ENCODE data around the gene HECTD4.

The HECTD4 gene

DNA sequence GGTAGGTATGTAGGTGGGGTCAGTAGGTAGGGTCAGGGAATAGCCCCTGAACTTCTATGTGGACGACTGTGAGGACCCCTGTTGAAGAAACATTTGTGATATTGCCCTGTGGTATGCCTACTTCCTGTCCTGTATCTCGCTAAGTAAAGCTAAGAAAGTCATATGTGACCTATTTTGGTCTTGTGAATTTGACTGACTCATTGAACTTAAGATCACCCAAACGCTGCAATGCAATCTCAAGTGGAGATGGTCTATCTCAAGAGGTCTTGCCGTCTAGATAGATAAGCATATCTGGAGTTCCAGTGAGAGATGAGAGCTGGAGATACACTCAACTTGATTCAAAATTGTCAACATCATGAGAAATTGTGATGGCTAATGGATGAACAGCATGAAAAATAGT, 183.1 kb downstream of the HECTD4 start:
- no peak for DNase-seq

DNA sequence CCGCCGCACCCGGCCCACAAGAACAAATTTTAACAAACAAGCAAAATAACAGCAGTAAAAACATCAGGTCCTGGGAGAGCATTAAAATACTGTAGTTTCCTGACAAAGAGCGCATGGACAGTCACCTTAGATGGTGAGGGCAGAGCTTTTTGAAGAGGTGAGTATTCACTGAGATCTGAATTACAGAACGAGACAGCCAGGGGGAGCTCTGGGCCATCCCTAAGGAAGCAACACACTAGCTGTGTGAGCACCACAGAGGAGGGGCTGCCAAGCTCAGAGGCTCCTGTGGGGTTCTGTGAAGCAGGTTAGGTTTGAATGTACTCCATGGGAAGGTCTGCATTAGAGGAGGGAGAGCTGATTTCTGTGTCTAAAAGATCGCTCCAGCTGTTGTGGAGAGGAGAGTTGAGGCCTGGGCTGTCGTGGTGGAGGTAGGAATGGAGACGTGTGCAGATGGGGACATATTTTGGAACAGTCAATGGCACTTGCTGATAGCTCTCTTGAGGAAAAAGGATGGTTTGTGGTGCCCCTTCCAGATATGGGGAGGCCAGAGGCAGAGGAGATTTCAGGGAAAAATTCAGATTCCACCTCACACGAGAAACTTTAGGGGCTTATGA, 184.0 kb downstream of the HECTD4 start:
- peak; percentile 61 for DNase-seq

DNA sequence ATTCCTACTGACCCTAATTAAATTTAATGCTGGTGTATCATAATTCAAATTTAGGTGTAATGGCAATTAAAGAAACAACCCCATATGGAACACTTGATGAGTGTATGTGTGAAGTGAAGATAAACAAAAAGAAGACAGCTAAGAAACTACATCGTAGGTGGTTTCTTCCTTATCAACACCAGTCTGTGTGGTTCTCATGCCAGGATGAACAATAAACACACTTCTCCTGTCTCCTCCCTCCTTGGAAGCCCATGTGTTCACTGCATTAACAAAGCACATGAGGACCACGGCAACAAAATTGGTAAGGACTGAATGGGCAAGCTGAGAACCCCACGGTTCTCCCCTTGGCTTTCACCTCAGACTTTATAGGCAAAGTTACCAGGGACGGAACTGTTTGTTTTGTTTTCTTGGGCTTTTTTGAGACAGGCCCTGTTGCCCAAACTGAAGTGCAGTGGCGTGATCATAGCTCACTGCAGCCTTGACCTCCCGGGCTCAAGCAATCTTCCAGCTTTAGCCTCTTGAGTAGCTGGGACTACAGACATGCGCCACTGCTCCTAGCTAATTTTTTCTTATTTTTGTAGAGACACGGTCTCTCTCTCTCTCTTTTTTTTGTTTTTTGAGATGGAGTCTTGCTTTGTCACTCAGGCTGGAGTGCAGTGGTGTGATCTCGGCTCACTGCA, 185.9 kb downstream of the HECTD4 start:
- DNase-seq = no peak

DNA sequence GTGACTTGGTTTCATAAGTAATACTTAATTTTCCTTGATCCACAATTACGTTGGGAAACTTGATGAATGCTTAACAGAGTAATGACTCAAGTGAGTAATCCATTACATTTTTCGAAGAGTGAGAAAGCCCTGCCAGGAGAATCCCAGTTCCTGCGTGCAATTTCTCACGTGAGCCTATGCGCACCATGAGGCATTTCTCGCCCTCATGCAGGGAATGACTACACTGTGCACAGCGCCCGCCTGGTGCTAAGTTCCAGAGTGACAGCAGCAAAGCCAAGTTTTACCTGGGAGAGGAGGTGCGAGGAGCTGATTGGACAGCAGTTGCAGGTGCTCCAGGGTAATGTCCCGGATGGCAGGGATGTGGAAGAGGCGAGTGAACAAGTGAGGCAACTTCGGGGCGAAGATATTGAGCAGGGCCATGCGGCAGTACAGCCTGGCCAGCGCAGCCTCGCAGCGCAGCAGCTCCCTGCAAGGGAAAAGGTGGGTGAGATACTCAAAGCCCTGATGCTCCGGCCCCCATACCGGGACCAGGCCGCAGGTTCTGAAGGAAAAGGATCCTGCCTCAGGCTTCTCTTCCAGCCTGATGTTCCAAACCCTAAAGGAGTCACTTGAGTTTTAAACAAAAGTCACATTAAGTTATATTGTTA, 187.5 kb downstream of the HECTD4 start:
- no peak for DNase-seq

DNA sequence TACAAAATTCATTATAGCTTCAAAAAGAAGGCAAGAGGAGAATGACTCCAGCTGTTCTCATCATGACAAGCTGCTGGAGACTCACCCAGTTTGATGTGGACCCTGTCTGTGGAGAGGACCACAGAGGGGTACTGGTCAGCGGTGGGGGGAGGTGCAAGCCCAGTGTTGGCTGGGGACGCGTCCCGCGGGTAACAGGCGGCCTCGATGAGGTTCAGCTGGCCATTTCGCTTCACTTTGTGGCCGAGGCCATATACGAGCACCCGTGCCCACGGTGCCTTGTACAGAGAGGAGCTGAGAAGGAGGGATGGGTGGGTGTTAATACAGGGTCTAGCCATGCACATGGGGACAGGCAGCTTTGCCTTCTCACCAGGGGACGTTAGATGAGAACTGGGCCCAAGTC, 189.8 kb downstream of the HECTD4 start:
- no peak for DNase-seq

DNA sequence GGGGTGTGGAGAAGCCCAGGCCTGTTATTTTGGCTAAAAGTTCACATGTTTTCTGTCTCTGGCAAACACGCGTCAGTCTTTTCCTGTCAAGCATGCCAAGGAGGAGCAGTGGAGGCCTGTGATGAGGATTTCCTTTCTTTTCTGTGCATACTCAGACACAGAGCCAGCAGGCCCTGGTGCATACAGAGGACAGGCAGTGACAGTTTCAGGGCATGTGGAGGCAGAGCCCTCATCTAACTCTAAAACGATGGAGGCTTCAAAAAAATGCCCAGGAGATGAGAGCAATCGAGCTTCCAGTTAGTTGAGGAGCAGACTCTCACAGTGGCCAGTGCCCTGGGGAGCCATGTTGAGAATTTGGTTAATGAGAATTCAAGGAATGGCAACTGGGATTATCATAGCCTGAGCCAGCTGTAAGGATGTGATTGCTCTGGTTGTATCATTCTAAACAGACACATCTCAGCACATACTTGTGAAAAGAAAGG, 190.3 kb downstream of the HECTD4 start:
- no peak for DNase-seq

DNA sequence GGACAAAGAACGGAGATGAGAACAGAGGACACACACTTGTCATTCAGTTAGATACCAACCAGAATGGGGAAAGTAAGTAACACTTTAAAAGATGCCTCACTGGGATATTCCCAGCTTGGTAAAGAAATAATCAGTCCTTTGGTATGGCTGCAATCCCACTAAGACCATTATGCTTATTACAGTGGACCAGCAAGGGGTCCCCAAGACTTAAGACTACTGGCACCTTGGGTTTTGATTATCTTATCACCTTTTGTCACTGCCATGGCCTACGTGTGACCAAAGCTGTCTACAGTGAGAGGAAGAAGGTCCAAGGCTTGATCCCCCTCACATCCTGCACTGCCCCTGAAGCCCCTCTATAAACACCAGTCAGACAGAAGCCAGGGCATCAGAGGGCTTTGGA, 191.0 kb downstream of the HECTD4 start:
- DNase-seq = no peak

DNA sequence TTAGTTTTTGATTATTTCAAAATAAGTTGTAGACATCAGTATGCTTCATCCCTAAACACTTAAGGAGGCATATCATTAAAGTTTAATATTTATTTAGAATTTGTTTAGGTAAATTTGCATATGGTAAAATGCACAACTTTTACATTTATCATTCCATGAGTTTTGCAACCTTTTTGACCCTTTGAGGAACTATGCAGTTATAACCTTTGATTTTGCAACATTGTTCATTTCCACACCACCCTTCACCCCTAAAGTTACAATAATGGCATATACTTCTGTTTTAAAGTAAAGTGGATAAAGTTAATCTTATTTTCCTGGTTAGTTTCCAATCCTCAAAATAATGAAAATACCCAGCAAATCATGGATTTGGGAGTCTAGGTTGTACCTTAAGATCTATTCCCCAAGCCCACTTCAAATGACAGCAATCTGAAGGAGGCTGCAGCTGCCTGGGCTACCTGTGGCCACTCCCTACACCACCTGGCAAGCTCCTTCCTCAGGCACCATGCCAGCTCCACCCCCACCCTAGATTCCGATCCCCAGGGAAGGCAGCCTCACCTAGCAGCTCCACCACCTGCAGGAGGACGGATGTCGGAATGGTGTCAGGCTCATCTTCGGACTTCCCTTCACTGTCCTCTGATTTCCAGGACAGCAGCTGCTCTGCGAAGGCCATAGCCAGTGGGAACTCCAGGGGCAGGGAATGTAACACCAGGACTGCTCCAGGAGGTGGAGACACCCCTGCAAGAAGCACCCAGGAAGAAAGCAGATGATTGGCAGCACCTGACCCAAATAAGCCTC, 191.8 kb downstream of the HECTD4 start:
- DNase-seq = no peak

DNA sequence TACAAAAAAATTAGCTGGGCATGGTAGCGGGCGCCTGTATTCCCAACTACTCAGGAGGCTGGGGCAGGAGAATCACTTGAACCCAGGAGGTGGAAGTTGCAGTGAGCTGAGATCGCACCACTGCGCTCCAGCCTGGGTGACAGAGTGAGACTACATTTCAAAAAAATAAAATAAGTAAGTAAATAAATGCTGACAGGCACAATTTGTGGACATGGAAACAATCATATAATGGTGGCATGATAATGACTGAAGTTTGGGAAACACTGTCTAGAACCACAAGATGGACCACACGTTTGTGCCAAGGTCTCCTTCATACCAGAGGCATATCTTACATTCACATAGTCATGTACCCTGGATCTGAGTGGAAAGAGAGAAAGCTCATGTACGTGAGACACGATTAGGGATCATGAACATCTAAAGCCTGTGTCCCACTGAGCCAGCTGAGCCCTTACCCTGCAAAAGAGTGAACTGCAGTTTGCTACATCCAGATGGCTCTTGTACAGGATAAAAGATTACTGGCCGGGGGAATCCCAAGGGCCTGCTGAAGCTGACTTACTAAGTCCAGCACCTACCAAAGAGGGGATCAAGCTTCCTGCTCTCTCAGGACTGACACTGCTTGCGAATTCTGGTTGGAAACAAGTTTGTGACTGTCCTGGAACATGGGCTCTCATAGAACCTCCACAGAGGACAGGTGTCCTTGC, 194.0 kb downstream of the HECTD4 start:
- DNase-seq = no peak

DNA sequence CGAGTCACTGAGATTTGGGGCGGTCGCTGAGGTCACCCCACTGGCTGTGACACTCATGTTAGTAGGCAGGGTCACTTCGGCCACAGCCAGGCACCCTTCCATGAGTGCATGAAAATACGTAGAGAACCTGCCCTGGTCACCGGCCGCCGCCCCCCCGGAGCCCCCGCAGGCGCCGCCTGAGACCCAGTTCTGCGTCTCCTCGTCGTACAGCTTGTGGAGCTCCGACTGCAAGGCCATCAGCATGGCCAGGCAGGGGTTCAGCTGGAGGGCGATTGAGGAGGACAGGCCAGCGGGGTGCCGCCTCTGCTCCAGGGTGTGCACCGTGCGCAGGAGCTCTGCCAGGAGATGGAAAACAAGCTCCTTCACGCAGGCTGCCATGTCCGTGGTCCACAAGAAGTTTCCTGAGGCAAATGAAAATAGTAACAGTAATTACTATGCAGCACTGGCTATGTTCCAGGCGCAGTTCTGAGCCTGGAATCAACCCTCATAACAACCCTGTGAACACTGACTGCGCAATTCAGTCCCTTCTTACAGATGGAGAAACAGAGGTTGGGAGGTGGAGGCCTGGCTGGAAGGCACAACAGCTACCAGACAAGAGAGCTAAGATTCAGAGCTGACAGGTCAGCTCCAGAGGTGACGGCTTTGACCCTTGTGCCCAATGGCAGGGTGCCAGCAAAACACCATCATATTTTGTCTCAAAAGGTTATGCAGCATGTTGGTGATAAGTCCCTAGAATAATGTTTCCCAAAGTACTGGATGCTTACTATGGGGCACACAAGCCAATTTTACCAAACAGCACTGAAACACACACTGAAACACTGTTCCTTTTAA, 196.9 kb downstream of the HECTD4 start:
- no peak for DNase-seq

DNA sequence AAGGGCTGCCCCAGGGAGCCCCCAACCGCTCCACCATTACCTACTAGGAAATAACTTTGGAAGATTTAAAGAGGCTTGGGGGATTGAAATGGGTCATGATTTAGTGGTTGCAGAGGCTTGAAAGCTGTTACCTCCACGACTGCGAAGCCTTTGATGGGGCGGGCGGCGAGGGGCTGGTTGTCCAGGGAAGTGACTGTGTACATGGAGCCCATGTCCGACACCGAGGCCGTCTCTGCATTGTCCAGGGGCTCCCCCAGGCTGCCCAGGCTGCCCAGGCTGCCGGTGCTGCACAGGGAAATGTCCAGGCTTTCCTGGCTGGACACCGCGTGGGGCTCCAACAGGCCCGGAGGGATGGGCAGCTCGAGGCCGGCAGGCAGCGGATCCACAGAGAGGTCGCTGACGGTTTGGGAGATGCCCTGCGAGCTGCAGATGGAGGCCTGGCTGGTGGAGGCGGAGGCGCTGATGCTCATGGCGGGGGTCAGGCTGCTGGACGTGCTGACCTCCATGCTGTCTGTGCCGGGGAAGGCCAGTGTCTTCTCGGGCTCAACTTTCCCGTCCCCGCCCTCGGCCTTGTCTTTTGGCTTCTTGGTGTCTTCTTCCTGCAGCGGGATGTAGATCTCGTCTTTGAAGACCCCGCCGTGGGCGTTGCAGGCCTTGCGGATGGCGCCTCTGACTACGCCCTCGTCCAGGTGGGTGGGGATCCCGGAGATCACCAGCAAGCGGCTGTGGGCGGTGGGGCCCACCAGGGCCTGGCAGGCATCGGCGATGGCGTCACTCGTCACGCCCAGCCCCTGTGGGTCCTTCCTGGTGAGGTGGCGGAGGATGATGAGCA, 198.0 kb downstream of the HECTD4 start:
- DNase-seq = no peak

DNA sequence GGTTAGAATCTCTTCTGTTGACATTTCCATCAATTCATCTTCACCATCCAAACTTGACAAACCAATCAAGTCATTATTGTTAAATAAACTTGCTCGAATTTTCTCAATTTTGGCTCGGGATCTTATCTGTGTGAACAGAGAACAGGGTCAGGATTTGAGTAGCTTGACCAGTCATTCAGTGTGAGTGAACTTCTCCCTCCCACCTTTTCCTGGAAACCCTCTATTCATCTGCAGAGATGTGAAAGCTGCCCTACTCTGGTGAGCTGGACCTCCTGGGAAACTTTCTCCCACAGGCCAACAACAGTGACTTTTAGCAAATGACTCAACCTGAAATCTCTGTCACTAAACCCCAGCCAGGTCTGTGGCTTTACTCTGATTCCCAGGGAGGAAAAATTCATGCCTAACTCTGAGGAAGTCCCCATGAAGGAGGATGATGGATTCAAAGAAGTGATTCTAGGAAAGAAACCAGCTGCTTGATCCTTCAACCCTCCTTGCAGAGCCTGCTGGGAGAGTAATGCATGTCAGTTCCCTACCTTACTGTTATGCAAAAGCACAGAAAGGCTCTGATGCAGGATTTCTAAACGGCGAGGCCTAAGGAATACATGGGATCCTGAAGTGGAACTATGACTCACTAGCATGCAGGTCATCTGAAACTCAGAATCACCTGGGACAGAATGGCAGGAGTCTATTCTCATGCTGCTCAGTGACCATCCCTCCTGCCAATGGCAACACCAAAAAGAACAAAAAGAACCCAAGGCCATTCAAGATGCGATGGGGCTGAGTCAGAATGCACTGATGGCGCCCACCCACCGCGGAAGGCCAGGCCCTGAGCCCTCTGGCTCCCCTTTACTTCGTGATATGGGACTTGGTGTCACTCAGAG, 198.8 kb downstream of the HECTD4 start:
- peak; percentile 71 for DNase-seq

DNA sequence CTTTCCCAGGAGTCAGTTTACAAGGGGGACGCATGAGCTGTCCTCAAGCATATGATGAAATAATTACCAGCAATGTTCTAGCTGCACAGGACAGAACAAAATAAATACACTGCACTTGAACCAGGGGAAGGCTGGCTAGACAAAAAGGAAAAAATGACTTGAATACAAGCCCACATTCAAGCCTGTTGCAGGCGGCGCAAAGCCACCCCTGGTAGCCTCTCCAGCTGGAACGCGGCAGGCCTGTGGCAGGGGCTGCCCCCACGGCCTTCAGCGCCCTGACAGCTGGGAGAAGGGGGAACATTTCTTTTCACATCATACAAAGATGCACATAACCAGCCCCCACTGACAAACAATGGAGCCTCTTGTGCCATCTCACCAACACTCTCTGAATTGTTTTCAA, 199.7 kb downstream of the HECTD4 start:
- DNase-seq = no peak

DNA sequence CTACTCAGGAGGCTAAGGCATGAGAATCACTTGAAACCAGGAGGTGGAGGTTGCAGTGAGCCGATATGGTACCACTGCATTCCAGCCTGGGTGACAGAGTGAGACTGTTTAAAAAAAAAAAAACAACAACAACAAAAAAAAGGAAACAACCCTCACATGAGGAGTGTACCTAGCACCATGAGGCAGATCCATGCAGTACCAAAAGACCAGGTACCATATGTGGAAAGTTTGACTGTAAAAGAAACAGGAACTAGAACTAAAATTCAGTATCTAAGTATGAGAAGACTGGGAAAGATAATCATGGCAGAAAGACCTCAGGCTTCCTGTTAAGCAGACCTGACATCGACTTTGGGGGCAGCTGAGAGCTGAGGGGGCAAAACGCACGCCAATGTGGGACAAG, 201.8 kb downstream of the HECTD4 start:
- no peak for DNase-seq

DNA sequence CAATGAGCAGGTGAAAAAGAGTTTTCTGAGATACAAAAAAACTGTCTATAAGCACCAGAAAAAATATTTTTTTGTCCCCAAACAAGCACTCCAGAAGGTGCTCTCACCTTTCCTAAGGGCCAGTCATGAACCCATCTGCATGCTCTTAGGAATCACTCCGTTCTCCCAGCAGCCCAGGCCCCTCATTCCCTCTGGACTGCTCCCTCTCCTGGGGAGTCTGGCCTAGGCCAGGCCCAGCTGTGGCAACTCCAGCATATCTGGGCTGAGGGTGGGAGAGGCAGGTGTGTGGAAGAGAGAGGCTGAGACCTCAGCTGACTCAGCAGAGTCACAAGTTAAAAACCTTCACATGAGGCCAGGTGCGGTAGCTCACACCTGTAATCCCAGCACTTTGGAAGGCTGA, 202.3 kb downstream of the HECTD4 start:
- no peak for DNase-seq

DNA sequence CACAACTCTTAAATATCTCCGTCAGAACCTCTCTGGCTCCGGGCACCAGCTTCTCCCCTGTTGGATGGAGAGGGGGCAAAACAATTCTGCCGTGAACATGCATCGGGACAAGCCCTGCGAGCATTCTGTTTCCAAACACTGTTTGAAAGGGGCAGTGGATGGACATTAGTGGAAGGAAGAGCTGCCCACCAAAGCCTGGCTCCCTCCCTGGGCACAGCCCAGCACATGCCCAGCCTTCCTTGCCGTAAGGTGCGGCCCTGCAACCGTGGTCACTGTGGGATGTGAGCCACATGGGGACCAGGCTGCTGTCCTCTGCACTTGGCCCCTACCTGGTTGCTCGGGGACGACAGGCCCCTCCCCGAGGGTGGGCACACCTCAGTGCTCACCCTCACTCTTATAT, 202.9 kb downstream of the HECTD4 start:
- no peak for DNase-seq

DNA sequence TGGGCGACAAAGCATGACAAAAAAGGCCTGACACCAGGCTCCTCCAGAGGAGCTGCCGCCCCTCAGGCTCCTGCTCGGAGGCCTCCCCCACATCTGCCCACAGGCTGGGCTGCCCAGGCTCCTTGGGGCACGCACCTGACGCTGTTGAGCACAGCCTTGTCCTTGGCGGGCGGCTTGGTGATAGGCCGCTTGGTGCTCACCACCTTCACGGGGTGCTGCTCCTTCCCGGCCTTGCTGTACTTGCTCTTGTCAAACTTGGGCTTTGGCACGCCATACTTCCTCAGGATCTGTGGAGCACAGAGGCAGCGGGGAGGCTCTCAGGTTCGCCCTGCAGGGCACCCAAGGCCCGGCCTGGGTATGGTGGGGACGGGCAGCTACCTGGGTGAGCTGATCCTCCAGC, 203.4 kb downstream of the HECTD4 start:
- DNase-seq = no peak

DNA sequence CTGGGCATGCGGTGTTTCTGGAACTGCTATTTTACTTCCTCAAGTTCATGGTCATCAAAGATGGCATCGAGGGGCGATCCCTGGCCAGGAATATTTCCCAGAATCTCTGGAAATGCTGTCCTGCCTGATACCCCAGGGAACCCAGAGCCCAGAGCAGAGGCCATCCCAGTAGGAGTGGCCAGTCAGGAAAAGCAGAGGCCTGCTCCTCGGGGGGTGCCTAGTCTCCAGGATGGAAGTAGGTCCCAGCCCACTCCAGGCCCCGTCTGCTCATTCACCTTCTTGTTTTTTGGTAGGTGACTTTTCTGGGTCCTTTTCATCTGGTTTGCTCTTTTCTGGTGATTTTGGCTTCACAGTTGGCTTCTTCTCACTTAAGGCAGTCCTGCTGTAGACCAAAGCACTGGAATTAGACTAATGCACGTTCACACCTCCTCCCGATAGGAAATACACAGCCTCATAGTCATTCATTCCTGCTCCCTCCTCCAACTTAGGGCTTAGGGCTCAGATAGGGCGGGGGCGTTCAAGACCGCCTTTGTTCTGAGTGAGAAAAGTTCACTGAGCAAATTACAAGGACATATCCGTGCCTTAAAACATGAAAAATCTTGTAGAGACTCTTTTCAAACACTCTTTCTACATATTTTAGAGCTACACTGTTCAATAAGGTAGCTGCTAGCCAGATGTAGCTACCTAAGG, 205.8 kb downstream of the HECTD4 start:
- DNase-seq = no peak
